Prostate gland (tissue), 2 donors: ENCODE results near the gene IGSF8. TPM values are rescaled to one million over a fixed set of nuclear protein-coding genes. Genes with fewer than 3 reads are reported as not detected.
"Not testable (repeated sequence)": the region's sequence is repeated elsewhere in the genome, so short reads cannot be mapped to it uniquely, and the experiment has no call there.

Source experiments
- DNase-seq: peaks from one replicate; pipeline ENCODE4 v3.0.0-alpha.2; 2019; ENCODE audit warnings: low spot score
- H3K27ac ChIP-seq, 2 donors: fragments of 200-600 bp; sonication (generic); 2 replicates each; pipeline ENCODE4 v1.5.1; 2017 to 2019
- H3K27me3 ChIP-seq: fragments of 200-600 bp; sonication (generic); replicated peaks from 2 replicates; pipeline ENCODE4 v1.5.1; 2019; ENCODE audit not compliant: insufficient read depth
- H3K36me3 ChIP-seq, 2 donors: fragments of 200-600 bp; sonication (generic); 1 replicate in 1 of 2; 2 replicates in 1 of 2; pipeline versions ENCODE4 v1.5.1 to v1.8.1; 2017 to 2019
- H3K4me1 ChIP-seq: fragments of 200-600 bp; sonication (generic); replicated peaks from 2 replicates; pipeline ENCODE4 v1.5.1; 2019
- H3K4me3 ChIP-seq, 2 donors: fragments of 200-600 bp; sonication (generic); 2 replicates each; pipeline ENCODE4 v1.5.1; 2017 to 2019
- H3K9me3 ChIP-seq: fragments of 200-600 bp; sonication (generic); 2 replicates; pipeline ENCODE4 v1.5.1; 2017
- POLR2A ChIP-seq: fragments of 450-650 bp; IDR thresholded peaks from one replicate; pipeline ENCODE4 v1.6.1; 2016; ENCODE audit warnings: antibody characterized with exemption, mild to moderate bottlenecking
- POLR2AphosphoS5 ChIP-seq: sonication (generic); formaldehyde crosslinking; IDR thresholded peaks from one replicate; pipeline ENCODE4 v1.6.1; 2017; ENCODE audit warnings: antibody characterized with exemption
- WGBS: methylation state at CpG from one replicate; pipeline ENCODE4 v1.1.5; 2018; 5-methylcytosine and 5-hydroxymethylcytosine counted together
- intact Hi-C: fragments of 100-400 bp; cut with DNase I; formaldehyde crosslinking; loops from one replicate; pipeline ENCODE4 v1.14.2; 2022
- total RNA-seq, 2 donors: library from RNA; depleted of rRNA; stranded (reverse); fragments of >200 nt; gene quantifications; one replicate each; pipeline ENCODE4 v1.1.0, GENCODE V29; 2016
- TF ChIP-seq, protein P1 (sequence below), 4 experiments: fragments of 200-600 bp in 2 of 4; fragments of 450-650 bp in 2 of 4; sonication (generic) in 2 of 4; IDR thresholded peaks; 1 replicate in 3 of 4; 2 replicates in 1 of 4; pipeline ENCODE4 v1.5.1; 2016 to 2019; ENCODE audit warnings: antibody characterized with exemption in 4 of 4, mild to moderate bottlenecking in 2 of 4, moderate library complexity in 2 of 4

The IGSF8 gene
- total RNA-seq, 2 donors from 2014 or later = 35.9 to 101 TPM

DNA sequence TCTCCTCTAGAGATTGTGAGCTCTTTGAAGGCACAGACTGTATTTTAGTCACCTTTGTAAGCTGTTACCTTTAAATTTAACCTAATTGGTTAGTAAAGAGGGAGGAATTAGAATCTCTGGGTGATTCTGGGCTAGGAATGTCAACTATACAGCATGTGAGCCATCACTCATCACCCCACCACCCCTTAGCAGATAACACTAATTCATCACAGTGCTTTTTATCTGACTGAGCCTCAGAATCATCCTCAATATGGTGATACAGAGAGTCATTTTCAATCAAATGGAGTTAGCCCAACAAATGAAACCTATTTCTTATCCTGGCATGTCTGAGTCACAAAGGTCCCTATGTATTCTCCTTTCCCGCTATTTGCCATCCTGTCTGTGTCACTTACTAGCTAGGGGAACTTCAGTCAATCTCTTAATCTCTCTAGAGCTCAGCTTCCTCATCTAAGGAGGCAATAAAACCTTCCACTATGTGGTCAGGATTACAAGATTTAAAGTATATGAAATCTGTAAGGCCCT is 41.7 kb downstream of the IGSF8 start:
- 71% methylated on average over 1 of the region's 1 CpG for WGBS
- TF ChIP-seq POLR2AphosphoS5 = no peak
- Histone ChIP-seq H3K27ac (no peak overlapping the region), H3K27me3 (no peaks in the 10 kb centered on the region), H3K4me1 (no peaks in the 10 kb centered on the region), H3K4me3 (no peak overlapping the region), H3K9me3 (no peaks in the 10 kb centered on the region), H3K36me3 (no peaks in the 10 kb centered on the region)
- intact Hi-C loops = no loop called here
- no peak for DNase-seq

DNA sequence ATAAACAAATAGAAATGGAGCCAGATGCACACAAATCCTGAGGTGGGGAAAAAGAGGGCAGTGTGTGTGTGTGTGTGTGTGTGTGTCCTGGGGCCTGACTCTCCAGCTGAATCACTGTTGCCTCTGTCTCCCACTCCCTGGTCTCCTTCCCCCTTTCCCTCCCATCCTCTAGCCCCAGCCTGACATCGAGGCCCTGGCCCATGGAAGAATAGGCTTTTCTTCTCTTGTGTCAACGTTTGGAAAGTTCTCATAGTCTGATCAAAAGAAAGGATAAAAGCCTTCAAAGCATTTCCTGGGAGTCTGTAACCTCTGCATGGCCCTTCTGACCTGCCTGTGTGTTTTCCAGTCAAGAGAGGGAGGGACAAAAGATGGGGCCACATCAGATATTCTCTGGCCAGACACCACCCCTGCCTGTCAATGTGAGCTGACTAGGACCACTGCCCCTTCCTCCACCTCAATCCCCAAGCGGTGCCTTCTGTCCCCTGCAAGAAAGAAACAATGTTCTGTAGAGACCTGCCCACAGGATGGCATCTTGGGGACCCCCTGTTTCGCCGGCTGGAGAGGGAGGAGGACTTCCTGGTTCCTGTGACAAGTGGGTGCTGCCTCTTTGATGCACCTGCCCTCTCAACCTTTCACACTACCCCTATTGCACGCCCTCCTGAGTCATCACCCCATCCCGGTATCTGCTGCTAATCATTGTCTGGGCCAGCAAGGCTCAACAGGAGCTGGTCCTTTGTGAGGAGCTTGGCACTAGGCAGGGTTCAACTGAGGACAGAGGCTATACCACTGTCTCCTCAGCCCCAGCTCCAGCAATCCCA is 44.7 kb downstream of the IGSF8 start:
- Histone ChIP-seq H3K36me3 (no peaks in the 10 kb centered on the region), H3K27ac (no peak overlapping the region), H3K27me3 (no peaks in the 10 kb centered on the region), H3K4me3 (no peak overlapping the region), H3K9me3 (no peaks in the 10 kb centered on the region), H3K4me1 (no peaks in the 10 kb centered on the region)
- 57% methylated on average over 7 of the region's 7 CpGs for WGBS
- intact Hi-C loops = no loop called here
- DNase-seq = no peak
- TF ChIP-seq, protein P1, sequence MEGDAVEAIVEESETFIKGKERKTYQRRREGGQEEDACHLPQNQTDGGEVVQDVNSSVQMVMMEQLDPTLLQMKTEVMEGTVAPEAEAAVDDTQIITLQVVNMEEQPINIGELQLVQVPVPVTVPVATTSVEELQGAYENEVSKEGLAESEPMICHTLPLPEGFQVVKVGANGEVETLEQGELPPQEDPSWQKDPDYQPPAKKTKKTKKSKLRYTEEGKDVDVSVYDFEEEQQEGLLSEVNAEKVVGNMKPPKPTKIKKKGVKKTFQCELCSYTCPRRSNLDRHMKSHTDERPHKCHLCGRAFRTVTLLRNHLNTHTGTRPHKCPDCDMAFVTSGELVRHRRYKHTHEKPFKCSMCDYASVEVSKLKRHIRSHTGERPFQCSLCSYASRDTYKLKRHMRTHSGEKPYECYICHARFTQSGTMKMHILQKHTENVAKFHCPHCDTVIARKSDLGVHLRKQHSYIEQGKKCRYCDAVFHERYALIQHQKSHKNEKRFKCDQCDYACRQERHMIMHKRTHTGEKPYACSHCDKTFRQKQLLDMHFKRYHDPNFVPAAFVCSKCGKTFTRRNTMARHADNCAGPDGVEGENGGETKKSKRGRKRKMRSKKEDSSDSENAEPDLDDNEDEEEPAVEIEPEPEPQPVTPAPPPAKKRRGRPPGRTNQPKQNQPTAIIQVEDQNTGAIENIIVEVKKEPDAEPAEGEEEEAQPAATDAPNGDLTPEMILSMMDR (IDR thresholded peaks at IDR 0.05) = no peak
- TF ChIP-seq POLR2A (no peak), POLR2AphosphoS5 (no peak)

DNA sequence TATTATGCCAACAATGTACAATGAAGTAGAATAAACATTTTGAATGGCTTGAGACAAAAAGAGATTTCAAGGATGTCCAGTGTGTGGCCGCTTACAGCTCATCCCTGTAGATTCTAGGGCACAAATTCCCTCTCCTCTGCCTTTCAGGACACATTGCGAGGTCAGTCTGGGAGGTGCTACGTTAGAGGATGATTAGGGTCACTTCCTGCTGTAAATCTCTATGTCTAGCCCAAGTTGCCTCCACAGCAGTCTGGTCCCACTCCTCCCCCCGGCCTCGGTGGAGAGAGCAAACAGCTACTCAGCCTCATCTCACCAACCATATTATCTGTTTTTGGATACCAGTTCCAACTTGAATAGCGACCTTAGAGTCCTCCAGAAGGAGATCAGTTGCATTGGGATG is 45.5 kb downstream of the IGSF8 start:
- H3K4me3 ChIP-seq = no peak overlapping the region
- no peaks in the 10 kb centered on the region for H3K27me3 ChIP-seq
- DNase-seq = no peak
- 53% methylated on average over 6 of the region's 6 CpGs for WGBS
- no peaks in the 10 kb centered on the region for H3K36me3 ChIP-seq
- TF ChIP-seq POLR2AphosphoS5 (no peak), POLR2A (no peak)
- TF ChIP-seq, protein P1 (IDR thresholded peaks at IDR 0.05) = no peak
- no peak overlapping the region for H3K27ac ChIP-seq
- intact Hi-C loops = no loop called here
- H3K4me1 ChIP-seq = no peaks in the 10 kb centered on the region
- no peaks in the 10 kb centered on the region for H3K9me3 ChIP-seq

DNA sequence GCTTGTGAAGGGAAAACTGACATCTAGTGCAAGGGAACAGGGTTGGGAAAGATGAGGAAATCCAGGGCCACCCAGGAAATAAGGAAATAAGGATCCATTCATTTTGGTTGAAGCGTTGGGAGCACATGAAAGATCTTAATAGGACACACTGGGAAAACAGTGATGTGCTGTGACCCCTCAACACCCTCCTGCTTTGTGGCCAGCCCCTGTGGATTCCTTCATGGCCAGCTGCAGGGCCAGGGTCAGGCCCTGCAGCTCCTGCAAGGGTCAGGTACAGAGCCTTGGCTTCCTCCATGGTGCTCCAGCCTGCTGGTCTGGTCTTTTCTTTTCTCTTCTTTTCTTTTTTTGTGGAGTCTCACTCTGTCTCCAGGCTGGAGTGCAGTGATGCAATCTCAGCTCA is 47.8 kb downstream of the IGSF8 start:
- Histone ChIP-seq H3K27ac (no peak overlapping the region), H3K9me3 (no peaks in the 10 kb centered on the region), H3K4me1 (no peaks in the 10 kb centered on the region), H3K4me3 (no peak overlapping the region), H3K27me3 (no peaks in the 10 kb centered on the region), H3K36me3 (no peaks in the 10 kb centered on the region)
- intact Hi-C loops = no loop called here
- 75% methylated on average over 1 of the region's 1 CpG for WGBS
- TF ChIP-seq POLR2AphosphoS5 = no peak
- TF ChIP-seq POLR2A = no peak
- TF ChIP-seq, protein P1 (IDR thresholded peaks at IDR 0.05) = no peak
- no peak for DNase-seq

DNA sequence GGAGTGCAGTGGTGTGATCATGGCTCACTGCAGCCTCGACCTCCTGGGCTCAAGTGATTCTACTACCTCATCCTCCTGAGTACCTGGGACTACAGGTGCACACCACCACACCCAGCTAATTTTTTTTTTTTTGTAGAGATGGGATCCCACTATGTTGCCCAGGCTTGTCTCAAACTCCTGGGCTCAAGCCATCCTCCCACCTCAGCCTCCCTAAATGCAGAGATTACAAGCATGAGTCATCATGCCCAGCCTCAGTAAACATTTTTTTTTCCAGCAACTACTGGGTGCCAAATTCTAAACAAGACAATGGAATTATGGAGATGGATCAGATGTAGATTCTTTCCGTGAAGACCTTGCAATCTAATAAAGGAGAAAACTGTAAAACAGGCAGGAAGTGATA is 48.2 kb downstream of the IGSF8 start:
- H3K9me3 ChIP-seq, DNase-seq, intact Hi-C loops, H3K27ac ChIP-seq, H3K4me1 ChIP-seq, H3K27me3 ChIP-seq, H3K36me3 ChIP-seq, H3K4me3 ChIP-seq: not testable (repeated sequence)
- 50% methylated on average over 2 of the region's 2 CpGs for WGBS

DNA sequence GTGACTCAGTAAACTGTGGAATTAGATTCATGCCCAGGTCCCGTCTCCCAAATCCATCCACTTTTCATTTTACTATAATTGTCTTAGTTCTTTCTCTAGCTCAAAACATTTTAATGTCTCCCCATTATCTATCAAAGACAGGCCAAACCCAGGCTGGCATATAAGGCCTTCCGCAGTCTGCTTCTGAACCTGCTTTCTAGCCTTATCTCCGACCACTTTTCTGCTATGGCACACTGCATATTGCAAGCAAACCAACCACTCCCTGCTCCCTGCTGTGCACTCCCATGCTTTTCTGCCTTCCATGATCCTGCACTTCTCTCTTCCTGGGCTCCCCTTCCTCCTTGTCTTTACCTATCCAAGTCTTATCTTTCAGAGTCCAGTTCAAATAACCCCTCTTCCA is 49.3 kb downstream of the IGSF8 start:
- intact Hi-C loops = loop anchor here (5.0 kb wide), 1 partner anchor 33 kb away; the partner anchor contains the start of gene KCNJ9
- TF ChIP-seq, protein P1 (IDR thresholded peaks at IDR 0.05) = no peak
- TF ChIP-seq POLR2A (no peak), POLR2AphosphoS5 (no peak)
- no peak overlapping the region for H3K27ac ChIP-seq
- no peak for DNase-seq
- no peaks in the 10 kb centered on the region for H3K9me3 ChIP-seq
- H3K4me1 ChIP-seq = no peaks in the 10 kb centered on the region
- no peak overlapping the region for H3K4me3 ChIP-seq
- H3K36me3 ChIP-seq = no peaks in the 10 kb centered on the region
- H3K27me3 ChIP-seq = no peaks in the 10 kb centered on the region
- 88% methylated on average over 3 of the region's 3 CpGs for WGBS
